IPS-18a (cell line): ENCODE results near the gene DAAM2.

Source experiments
- H3K27ac ChIP-seq: one replicate; pipeline ENCODE4 v1.5.1; 2013; ENCODE audit warnings: low read length
- H3K27me3 ChIP-seq: one replicate; pipeline ENCODE4 v1.6.1; 2013; ENCODE audit warnings: mild to moderate bottlenecking, low read length; ENCODE audit not compliant: control insufficient read depth, insufficient read depth
- H3K36me3 ChIP-seq: one replicate; pipeline ENCODE4 v1.6.1; 2013; ENCODE audit warnings: low read depth, low read length; ENCODE audit not compliant: control insufficient read depth
- H3K4me1 ChIP-seq: one replicate; pipeline ENCODE4 v1.6.1; 2013; ENCODE audit warnings: low read depth, low read length; ENCODE audit not compliant: control insufficient read depth
- H3K4me3 ChIP-seq: one replicate; pipeline ENCODE4 v1.5.1; 2013; ENCODE audit warnings: low read length
- H3K9ac ChIP-seq: one replicate; pipeline ENCODE4 v1.6.1; 2013; ENCODE audit warnings: mild to moderate bottlenecking, low read length, moderate library complexity
- H3K9me3 ChIP-seq: one replicate; pipeline ENCODE4 v1.6.1; 2013; ENCODE audit warnings: low read depth, low read length; ENCODE audit not compliant: control insufficient read depth

DAAM2 gene

DNA sequence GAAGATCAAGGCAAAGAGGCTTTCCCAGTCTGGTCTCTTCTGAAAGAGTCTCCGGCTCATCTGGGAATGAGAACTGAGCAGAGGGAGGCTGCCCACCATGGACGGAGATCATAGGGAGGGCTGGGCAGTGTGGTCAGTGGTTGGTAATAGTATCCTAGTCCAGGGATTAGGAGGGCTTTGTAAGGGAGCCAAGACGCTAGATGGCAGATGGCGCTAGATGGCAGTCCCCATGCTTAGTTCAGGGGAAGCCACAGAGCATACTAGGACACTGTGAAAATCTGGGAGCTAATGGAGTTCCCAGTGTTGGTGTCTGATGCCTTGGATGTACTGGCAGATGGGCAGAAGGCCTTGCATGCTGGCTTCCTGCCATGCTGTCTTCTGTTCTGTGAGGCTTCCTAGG, 21.7 kb upstream of the DAAM2 start:
- no peak overlapping the region for H3K4me3 ChIP-seq
- no peak overlapping the region for H3K9ac ChIP-seq
- H3K27me3 ChIP-seq = no peaks in the 10 kb centered on the region
- no peaks in the 10 kb centered on the region for H3K36me3 ChIP-seq
- H3K4me1 ChIP-seq = no peaks in the 10 kb centered on the region
- H3K27ac ChIP-seq = no peak overlapping the region
- no peaks in the 10 kb centered on the region for H3K9me3 ChIP-seq

DNA sequence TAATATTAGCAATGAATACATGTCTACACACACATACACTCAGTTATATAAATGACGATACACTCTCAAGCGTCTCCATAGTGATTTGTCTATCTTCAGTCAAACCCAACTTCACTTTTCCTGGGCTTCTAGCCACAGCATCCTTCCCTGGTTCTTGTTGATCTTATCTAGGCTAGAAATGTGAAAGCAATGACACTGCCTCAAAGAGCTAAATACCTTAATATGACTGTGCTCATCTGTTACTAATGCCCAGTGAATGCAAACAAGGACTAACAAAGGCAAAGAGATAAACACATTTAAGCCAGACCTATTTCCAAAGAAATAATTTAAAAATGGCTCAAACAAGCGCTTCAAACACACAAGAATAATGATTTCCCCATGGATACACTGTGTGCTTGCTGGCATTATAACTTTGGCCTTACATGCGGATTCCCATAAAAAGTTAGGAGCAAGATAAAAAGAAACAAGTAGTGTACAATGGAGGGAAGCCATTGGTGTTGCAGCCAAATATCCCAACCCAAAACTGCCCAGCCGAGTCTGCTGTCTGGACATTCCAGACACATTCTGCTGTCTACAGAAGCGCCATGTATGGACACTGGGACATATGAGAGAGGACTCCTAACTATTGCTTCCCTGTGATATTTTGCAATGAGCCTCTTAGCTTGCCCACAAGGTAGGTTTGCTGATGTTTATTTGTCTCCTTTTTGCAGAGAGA, 19.5 kb upstream of the DAAM2 start:
- Histone ChIP-seq H3K27ac (no peak overlapping the region), H3K4me1 (peaks cover 11% of the 10 kb centered on the region), H3K9me3 (no peaks in the 10 kb centered on the region), H3K4me3 (no peak overlapping the region), H3K27me3 (no peaks in the 10 kb centered on the region), H3K9ac (no peak overlapping the region), H3K36me3 (no peaks in the 10 kb centered on the region)

DNA sequence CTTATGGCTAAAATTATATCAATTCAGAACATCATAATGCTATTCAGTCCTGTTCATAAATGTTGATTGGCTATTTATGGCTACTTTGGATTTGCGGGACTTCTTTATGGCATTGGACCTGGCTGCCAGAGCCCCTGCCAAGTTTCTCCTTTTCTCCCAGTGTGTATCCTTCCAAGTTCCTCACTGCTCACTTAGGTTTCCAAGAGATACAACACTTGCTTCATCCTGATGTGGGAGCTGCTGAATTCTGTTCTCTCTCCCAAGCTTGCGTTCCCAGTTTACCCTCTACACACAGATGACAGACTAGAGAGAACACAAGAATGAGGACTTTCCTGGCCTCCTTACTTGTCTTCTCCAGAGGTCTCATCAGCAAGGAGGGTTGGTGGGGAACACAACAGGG, 18.4 kb upstream of the DAAM2 start:
- H3K36me3 ChIP-seq = no peaks in the 10 kb centered on the region
- no peak overlapping the region for H3K27ac ChIP-seq
- H3K4me3 ChIP-seq = no peak overlapping the region
- no peaks in the 10 kb centered on the region for H3K9me3 ChIP-seq
- H3K9ac ChIP-seq = no peak overlapping the region
- H3K4me1 ChIP-seq = peaks cover 11% of the 10 kb centered on the region
- no peaks in the 10 kb centered on the region for H3K27me3 ChIP-seq

DNA sequence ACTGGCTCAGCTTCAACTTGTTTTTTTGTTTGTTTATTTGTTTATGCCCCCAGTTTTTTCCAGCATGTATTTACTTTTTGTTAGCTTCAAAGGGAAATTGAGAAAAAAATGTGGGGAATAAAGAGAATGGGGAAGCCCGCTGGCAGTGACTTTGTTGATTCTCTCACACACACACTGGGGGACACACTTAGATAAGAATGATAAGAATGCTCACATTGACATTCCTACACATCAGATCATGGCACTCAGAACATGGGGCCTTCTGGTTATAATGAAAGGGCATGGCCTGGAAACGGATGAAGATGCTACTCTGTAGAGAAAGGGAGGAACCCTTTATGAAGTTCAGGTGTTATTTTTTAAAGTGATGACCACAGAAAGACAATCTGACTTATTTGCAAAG, 15.6 kb upstream of the DAAM2 start:
- H3K4me3 ChIP-seq = no peak overlapping the region
- H3K27ac ChIP-seq = no peak overlapping the region
- no peaks in the 10 kb centered on the region for H3K36me3 ChIP-seq
- H3K9ac ChIP-seq = no peak overlapping the region
- H3K9me3 ChIP-seq = no peaks in the 10 kb centered on the region
- peaks cover 11% of the 10 kb centered on the region for H3K4me1 ChIP-seq
- no peaks in the 10 kb centered on the region for H3K27me3 ChIP-seq

DNA sequence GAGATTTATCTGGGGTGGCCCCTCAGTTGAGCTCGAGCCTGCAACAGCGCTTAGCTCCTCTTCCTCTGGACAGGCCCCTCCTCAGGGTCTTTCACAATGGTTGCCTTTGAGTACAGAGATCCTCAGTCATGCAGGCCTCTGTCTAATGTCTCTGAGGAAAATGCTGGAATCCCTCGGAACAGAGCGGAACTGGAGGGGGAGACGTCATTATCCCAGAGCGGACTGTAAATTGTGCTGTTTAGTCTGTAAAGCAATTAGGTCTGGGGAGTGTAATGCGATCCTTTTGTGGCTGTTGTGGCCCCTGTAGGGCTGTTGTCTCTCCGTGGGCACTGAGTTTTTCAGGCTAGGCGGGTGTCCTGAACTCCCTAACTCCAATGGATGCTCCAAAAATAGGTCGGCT, 15.0 kb upstream of the DAAM2 start:
- Histone ChIP-seq H3K27ac (no peak overlapping the region), H3K36me3 (no peaks in the 10 kb centered on the region)

DNA sequence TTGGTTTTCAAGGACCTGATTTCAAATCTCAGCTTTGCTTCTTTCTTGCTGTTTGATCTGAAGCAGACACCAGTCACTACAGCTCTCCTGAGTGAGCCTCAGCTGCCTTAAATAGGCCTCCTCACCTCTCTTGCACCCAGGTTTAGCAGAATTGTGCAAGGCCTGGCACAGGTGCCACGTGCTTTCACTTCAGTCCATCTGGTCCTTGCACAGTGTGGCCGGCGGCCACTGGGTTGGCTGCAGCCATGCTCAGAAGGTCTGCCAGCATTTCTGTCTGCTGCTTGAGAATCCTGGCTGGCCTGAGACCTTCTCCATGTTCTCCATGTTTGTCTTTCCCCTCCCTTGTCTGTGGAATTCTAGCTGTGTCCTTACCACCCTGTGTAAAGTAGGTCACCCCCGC, 14.5 kb upstream of the DAAM2 start:
- H3K27me3 ChIP-seq = no peaks in the 10 kb centered on the region
- no peak overlapping the region for H3K4me3 ChIP-seq
- no peak overlapping the region for H3K9ac ChIP-seq
- no peaks in the 10 kb centered on the region for H3K9me3 ChIP-seq
- H3K27ac ChIP-seq = no peak overlapping the region
- peaks cover 11% of the 10 kb centered on the region for H3K4me1 ChIP-seq
- no peaks in the 10 kb centered on the region for H3K36me3 ChIP-seq

More for the DNA sequence above, 15.0 kb upstream of the DAAM2 start:
- H3K9me3 ChIP-seq = no peaks in the 10 kb centered on the region
- no peaks in the 10 kb centered on the region for H3K27me3 ChIP-seq
- H3K4me3 ChIP-seq = no peak overlapping the region
- peaks cover 11% of the 10 kb centered on the region for H3K4me1 ChIP-seq
- no peak overlapping the region for H3K9ac ChIP-seq

DNA sequence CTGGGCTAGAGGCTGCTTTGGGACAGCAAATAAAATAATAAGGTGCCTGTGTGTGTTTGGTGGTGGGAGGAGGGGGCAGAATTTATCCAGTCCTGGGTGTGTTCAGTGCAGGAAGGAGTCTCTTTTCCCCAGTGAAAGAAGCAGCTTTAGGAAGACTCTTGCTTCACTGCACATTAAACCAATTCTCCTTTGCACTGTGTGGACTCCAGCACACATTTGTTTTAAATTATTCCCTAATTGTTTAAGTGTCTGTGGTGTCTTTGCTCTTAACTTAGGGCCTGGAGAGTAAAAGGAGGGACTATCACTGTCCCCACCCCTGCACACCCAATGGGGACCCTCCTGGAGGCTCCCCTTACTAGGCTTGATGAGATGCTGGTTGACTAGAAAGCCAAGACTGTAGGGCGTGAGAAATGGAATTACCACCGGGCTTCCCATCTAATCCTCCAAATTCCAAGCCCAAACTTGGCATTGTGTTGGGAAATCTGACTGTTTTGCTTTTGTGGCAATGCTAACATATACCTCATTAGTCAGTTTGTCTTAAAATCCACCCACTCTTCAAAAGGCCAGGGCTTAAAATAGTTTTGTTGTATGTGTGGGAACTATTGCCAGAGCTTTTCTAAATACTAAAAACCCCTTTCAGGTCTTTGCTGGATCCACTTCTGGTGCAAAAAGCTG, 13.5 kb upstream of the DAAM2 start:
- Histone ChIP-seq H3K4me3 (no peak overlapping the region), H3K27ac (no peak overlapping the region), H3K36me3 (no peaks in the 10 kb centered on the region)

DNA sequence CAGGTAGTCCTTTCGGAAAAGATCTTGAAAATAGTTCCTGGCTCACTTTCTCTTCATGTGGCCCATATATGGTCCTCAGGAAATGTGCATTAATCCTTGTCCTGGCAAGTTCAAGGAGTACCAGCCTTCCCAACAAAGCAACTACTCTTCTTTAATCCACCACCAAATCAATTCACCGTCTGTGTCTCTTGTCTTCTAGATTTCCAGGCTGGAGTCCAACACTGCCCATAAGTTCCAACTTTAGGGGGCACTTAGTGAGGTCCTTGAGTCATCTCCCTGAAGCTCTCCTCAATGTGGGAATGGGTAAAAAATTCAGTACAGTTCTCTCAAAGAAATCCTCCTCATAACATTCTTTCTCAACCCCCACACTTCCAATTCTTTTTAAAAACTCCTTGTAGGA, 6.9 kb upstream of the DAAM2 start:
- no peak overlapping the region for H3K9ac ChIP-seq
- H3K36me3 ChIP-seq = no peaks in the 10 kb centered on the region
- no peaks in the 10 kb centered on the region for H3K4me1 ChIP-seq
- H3K27ac ChIP-seq = no peak overlapping the region
- no peak overlapping the region for H3K4me3 ChIP-seq
- no peaks in the 10 kb centered on the region for H3K27me3 ChIP-seq
- no peaks in the 10 kb centered on the region for H3K9me3 ChIP-seq

More for the DNA sequence above, 13.5 kb upstream of the DAAM2 start:
- Histone ChIP-seq H3K4me1 (peaks cover 11% of the 10 kb centered on the region), H3K9me3 (no peaks in the 10 kb centered on the region), H3K27me3 (no peaks in the 10 kb centered on the region), H3K9ac (no peak overlapping the region)

DNA sequence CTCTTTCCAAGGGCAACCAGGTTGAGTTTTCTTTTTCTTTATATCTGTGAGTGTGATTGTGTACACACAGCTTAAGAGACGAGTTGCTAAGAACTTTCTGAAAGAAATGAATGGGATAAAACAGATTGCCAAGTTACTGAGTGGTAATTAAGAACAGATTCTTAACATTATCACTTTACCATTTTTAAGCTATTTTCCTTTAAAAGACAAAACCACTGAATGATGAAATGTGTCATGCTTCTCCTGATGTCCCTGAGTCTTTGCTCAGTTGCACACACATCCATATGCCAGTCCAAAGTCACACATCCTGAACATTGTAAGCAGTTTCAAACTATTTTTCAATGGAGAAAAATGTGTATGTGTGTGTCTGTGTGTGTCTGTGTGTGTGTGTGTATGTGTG, 5.5 kb upstream of the DAAM2 start:
- no peaks in the 10 kb centered on the region for H3K4me1 ChIP-seq
- H3K27me3 ChIP-seq = no peaks in the 10 kb centered on the region
- no peak overlapping the region for H3K9ac ChIP-seq
- H3K36me3 ChIP-seq = no peaks in the 10 kb centered on the region
- H3K9me3 ChIP-seq = no peaks in the 10 kb centered on the region
- no peak overlapping the region for H3K27ac ChIP-seq
- H3K4me3 ChIP-seq = no peak overlapping the region

DNA sequence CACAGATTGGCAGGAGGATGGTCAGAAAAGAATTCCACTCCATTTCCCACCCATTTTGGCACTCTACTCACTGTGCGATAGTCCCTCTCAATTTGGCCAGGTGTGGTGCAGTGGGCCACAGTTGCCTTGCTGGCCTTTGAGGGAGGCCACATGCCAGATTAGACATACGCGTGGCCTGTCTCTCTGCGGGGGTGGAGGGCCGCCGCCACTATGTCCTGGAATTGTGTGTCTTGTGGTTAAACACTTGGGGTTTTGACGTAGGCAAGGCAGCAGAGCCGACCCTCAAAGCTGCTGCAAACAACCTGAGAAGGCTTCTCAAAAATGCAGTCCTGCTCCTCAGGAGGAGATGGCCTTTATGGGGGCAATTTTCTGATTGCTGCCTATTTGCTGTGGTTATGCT, 4.9 kb upstream of the DAAM2 start:
- Histone ChIP-seq H3K36me3 (no peaks in the 10 kb centered on the region), H3K9me3 (no peaks in the 10 kb centered on the region), H3K27ac (no peak overlapping the region), H3K9ac (no peak overlapping the region), H3K27me3 (peaks cover under 1% of the 10 kb centered on the region), H3K4me3 (no peak overlapping the region), H3K4me1 (no peaks in the 10 kb centered on the region)

DNA sequence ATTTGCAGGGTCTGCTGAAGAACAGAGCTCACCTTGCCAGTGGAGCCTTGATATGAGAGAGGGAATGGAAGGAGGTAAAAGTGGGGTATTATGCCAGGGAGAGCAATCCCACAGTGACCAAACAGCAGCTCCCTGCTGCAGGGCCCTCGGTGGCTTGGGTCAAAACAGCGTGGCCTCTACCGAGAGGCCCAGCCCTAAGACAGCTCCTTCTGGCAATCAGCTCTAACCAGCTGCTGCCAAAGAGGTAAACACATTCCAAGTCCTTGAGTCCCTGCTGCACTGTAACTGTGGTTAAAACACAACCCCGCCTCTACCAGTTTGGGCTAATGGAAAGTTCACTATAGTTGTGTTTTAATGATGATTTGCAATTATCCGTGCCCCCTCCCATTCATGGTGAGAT, 1.4 kb upstream of the DAAM2 start:
- Histone ChIP-seq H3K4me1 (no peaks in the 10 kb centered on the region), H3K9ac (no peak overlapping the region), H3K27ac (no peak overlapping the region), H3K36me3 (no peaks in the 10 kb centered on the region), H3K4me3 (no peak overlapping the region), H3K27me3 (peaks cover 20% of the 10 kb centered on the region), H3K9me3 (no peaks in the 10 kb centered on the region)

DNA sequence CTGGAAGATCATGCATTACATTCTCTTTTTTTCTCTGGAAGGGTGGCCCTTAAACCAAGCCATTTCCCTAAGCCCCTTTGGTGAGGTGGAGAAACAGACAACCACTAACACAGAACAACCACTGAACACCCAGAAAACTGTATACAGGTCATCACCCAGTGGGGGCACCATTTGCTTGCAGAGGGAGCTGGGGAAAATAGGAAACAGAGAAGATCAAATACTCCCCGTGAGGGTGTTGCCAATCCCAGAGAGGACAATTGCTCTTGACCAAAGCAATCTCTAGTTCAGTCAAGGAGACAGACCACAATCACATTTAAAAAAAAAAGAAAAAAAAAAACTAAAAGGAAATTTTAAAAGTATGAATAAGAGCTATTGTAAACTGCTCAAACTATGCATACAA, 865 bp upstream of the DAAM2 start:
- H3K9me3 ChIP-seq = no peaks in the 10 kb centered on the region
- H3K27me3 ChIP-seq = peaks cover 20% of the 10 kb centered on the region
- H3K27ac ChIP-seq = no peak overlapping the region
- H3K36me3 ChIP-seq = no peaks in the 10 kb centered on the region
- no peak overlapping the region for H3K4me3 ChIP-seq
- H3K9ac ChIP-seq = no peak overlapping the region
- no peaks in the 10 kb centered on the region for H3K4me1 ChIP-seq
